ENCODE measurements around the gene SLC12A9. TPM values are rescaled to one million over a fixed set of nuclear protein-coding genes. Genes with fewer than 3 reads are reported as not detected.
A peak's percentile ranks its signal among the peaks of the same experiment; 100 is the strongest.

The SLC12A9 gene
- total RNA-seq, 1 donor from 2014 or later = 37.1 TPM

- Mint-ChIP-seq H3K36me3 (peaks cover 46% of the 10 kb centered on the region), H3K9me3 (no peaks in the 10 kb centered on the region), H3K4me1 (ENCODE audit: unreplicated experiment) (peaks cover 31% of the 10 kb centered on the region), H3K27ac (peak overlapping the region; percentile 58), H3K4me3 (peak overlapping the region; percentile 37), H3K27me3 (no peaks in the 10 kb centered on the region)
- TF ChIP-seq, protein P1, sequence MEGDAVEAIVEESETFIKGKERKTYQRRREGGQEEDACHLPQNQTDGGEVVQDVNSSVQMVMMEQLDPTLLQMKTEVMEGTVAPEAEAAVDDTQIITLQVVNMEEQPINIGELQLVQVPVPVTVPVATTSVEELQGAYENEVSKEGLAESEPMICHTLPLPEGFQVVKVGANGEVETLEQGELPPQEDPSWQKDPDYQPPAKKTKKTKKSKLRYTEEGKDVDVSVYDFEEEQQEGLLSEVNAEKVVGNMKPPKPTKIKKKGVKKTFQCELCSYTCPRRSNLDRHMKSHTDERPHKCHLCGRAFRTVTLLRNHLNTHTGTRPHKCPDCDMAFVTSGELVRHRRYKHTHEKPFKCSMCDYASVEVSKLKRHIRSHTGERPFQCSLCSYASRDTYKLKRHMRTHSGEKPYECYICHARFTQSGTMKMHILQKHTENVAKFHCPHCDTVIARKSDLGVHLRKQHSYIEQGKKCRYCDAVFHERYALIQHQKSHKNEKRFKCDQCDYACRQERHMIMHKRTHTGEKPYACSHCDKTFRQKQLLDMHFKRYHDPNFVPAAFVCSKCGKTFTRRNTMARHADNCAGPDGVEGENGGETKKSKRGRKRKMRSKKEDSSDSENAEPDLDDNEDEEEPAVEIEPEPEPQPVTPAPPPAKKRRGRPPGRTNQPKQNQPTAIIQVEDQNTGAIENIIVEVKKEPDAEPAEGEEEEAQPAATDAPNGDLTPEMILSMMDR (conservative IDR thresholded peaks at IDR 0.05) = no peak
- no peak for DNase-seq (ENCODE audit: extremely low spot score, unreplicated experiment)
Measured at GRCh38 chr7:100885440-100886141, 33.1 kb downstream of the SLC12A9 start.

- TF ChIP-seq, protein P1 (conservative IDR thresholded peaks at IDR 0.05) = no peak
- no peak for DNase-seq (ENCODE audit: extremely low spot score, unreplicated experiment)
- H3K9me3 Mint-ChIP-seq = no peaks in the 10 kb centered on the region
- peaks cover 43% of the 10 kb centered on the region for H3K36me3 Mint-ChIP-seq
- peaks cover 31% of the 10 kb centered on the region for H3K4me1 Mint-ChIP-seq (ENCODE audit: unreplicated experiment)
- peak overlapping the region; percentile 58 for H3K27ac Mint-ChIP-seq
- no peaks in the 10 kb centered on the region for H3K27me3 Mint-ChIP-seq
- H3K4me3 Mint-ChIP-seq = peak overlapping the region; percentile 37
Measured at GRCh38 chr7:100886142-100886935, 33.8 kb downstream of the SLC12A9 start.

DNA sequence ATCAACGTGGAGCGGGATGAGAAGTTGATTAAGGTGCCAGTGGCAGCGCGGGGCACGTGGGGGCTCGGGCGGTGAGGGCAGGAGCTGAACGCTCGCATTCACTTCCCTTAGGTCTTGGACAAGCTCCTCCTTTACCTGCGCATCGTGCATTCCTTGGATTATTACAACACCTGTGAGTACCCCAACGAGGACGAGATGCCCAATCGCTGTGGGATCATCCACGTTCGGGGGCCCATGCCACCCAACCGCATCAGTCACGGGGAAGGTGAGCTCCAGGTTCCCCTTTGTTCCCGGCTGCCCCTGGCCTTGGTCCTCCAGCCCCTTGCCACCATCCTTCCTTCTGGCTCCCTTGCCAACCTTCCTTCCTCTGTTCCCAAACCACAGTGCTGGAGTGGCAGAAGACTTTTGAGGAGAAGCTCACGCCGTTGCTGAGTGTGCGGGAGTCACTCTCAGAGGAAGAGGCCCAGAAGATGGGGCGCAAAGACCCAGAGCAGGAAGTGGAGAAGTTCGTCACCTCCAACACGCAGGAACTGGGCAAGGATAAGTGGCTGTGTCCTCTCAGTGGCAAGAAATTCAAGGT is 34.5 kb downstream of the SLC12A9 start:
- no peak for DNase-seq (ENCODE audit: extremely low spot score, unreplicated experiment)
- Mint-ChIP-seq H3K27ac (peak overlapping the region; percentile 50), H3K27me3 (no peaks in the 10 kb centered on the region), H3K36me3 (peaks cover 43% of the 10 kb centered on the region), H3K4me3 (peak overlapping the region; percentile 78), H3K9me3 (no peaks in the 10 kb centered on the region), H3K4me1 (ENCODE audit: unreplicated experiment) (peaks cover 38% of the 10 kb centered on the region)
- TF ChIP-seq, protein P1 (conservative IDR thresholded peaks at IDR 0.05) = no peak

DNA sequence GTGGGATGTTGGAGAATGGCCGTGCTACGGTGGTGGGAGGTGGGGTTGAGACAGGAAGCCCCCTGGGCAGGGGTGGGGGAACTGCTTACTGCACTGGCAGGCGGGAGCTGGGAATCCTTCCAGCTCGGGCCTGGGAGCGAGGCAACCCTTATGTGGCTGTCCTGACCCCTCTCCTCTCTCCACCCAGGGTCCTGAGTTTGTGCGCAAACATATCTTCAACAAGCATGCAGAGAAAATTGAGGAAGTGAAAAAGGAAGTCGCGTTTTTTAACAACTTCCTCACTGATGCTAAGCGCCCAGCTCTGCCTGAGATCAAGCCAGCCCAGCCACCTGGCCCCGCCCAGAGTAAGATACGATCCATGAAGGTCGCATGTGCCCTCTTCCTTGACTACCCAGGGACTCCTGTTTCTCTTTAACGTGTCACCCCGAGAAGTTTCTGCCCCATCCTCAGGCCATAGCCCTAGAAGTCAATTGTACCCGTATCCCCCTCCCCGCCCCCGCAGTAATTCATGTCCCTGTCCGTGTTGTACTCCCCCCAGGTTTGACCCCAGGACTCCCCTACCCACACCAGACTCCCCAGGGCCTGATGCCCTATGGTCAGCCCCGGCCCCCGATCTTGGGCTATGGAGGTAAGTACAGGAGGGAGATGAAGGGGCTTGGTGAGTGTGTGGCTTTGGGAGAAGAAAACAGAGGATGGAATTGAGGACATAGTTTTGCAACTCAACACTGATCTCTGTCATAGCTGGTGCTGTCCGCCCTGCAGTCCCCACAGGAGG is 35.2 kb downstream of the SLC12A9 start:
- Mint-ChIP-seq H3K27ac (peak overlapping the region; percentile 63), H3K4me1 (ENCODE audit: unreplicated experiment) (peaks cover 40% of the 10 kb centered on the region), H3K9me3 (no peaks in the 10 kb centered on the region), H3K4me3 (peak overlapping the region; percentile 94), H3K36me3 (peaks cover 43% of the 10 kb centered on the region), H3K27me3 (no peaks in the 10 kb centered on the region)
- TF ChIP-seq, protein P1 (conservative IDR thresholded peaks at IDR 0.05) = no peak
- no peak for DNase-seq (ENCODE audit: extremely low spot score, unreplicated experiment)

DNA sequence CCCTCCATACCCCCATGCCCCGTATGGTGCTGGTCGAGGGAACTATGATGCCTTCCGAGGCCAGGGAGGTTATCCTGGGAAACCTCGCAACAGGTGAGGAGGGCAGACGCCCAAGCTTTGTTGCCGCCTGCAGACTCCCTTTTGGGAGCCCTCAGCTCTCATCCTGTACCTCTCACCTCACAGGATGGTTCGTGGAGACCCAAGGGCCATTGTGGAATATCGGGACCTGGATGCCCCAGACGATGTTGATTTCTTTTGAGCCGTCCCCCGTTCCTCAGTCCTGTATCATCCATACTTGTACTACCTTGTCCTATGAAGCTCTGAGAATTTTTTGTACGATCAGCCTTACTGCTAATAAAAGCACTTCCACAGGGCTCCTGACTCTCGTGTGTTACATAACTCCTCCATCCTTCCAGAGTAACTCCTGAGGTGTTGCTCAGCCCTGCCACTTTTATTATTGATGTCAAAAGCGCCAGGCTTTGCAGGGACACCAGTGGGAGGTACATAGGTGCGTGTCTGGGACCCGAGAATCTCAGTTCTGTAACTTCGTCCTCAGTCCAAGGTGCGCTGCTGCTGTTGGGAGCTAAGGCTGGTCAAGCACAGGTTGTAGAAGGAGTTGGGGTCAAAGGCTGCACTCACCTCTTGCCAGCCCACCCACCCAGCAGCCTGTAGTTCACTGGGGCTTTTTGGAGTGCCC is 35.9 kb downstream of the SLC12A9 start:
- Mint-ChIP-seq H3K27me3 (no peaks in the 10 kb centered on the region), H3K36me3 (peaks cover 38% of the 10 kb centered on the region), H3K4me3 (peak overlapping the region; percentile 94), H3K27ac (peak overlapping the region; percentile 63), H3K9me3 (no peaks in the 10 kb centered on the region), H3K4me1 (ENCODE audit: unreplicated experiment) (peaks cover 40% of the 10 kb centered on the region)
- DNase-seq (ENCODE audit: extremely low spot score, unreplicated experiment) = no peak
- TF ChIP-seq, protein P1 (conservative IDR thresholded peaks at IDR 0.05) = no peak

All from type B pancreatic cell (in vitro differentiated cells).